ENCODE results near the gene TOR1AIP2. TPM values are rescaled to one million over a fixed set of nuclear protein-coding genes. Genes with fewer than 3 reads are reported as not detected.

TOR1AIP2 gene
- total RNA-seq (2021) (106 and 142 TPM in 2 replicates), Bru-seq, nascent RNA (percentile 95 among the genes with signal in this experiment), BruChase-seq, experiment 1, labeled RNA remaining after a 2-hour chase (percentile 98 among the genes with signal in this experiment), BruChase-seq, experiment 2, labeled RNA remaining after a 6-hour chase (percentile 97 among the genes with signal in this experiment)
- long read RNA-seq, full-length matches to known transcripts = 14 of 37 reads
- long read RNA-seq, partial matches to known transcripts = 1 of 37 reads
- long read RNA-seq, other reads (novel, unspliced or antisense) = 22 of 37 reads

- Histone ChIP-seq H4K20me1 (ENCODE audit: insufficient read depth) (peaks cover 40% of the 10 kb centered on the region), H3K27ac (peak within 1 kb of the TSS; percentile 76), H3K9me3 (ENCODE audit: insufficient read depth, low read depth) (no peaks in the 10 kb centered on the region), H2AFZ (peak within 1 kb of the TSS; percentile 61), H3K9me2 (ENCODE audit: insufficient read depth) (no peaks in the 10 kb centered on the region), H3F3A (ENCODE audit: insufficient read depth, low read depth) (peaks cover 27% of the 10 kb centered on the region), H3K27me3 (ENCODE audit: insufficient read depth, low read depth) (no peaks in the 10 kb centered on the region), H3K4me1 (replicated peaks; ENCODE audit: insufficient read depth) (peaks cover 30% of the 10 kb centered on the region), H3K4me2 (peak within 1 kb of the TSS; percentile 96), H3K4me3 (peak within 1 kb of the TSS; percentile 89), H3K36me3 (ENCODE audit: low read depth) (peaks cover 33% of the 10 kb centered on the region), H3K79me2 (ENCODE audit: low read depth) (peaks cover 59% of the 10 kb centered on the region)
- peak; percentile 72 to 77 for DNase-seq
- ChIA-PET POLR2A (ENCODE audit: unreplicated experiment) (no interaction called here), CTCF (interaction anchor here (0.6 to 0.7 kb wide), 2 partner anchors 10 to 290 kb away, joined by 3 read pairs; no protein-coding TSS in a partner anchor)
- TF ChIP-seq CTCF (conservative IDR thresholded peaks at IDR 0.05) (no peak), EZH2 (IDR thresholded peaks at IDR 0.05; ENCODE audit: low read depth) (no peak)
- intact Hi-C loops (cut with micrococcal nuclease; ENCODE audit: unreplicated experiment) = loop anchor here (1.0 kb wide), 1 partner anchor 77 kb away; the partner anchor contains the start of gene CEP350
- no TSS peak for BruUV-seq (replicated peaks)
Observed at GRCh38 chr1:179877586-179878265, at the start of gene TOR1AIP2. TSS of gene TOR1AIP2 (minus strand) at chr1:179877803. CDS start at chr1:179852665, 25,138 bp downstream.

- no peaks in the 10 kb centered on the region for H3K27me3 ChIP-seq (ENCODE audit: insufficient read depth, low read depth)
- no peaks in the 10 kb centered on the region for H3K79me2 ChIP-seq (ENCODE audit: low read depth)
- no peak for DNase-seq
- H4K20me1 ChIP-seq (ENCODE audit: insufficient read depth) = no peaks in the 10 kb centered on the region
- intact Hi-C loops (cut with micrococcal nuclease; ENCODE audit: unreplicated experiment) = no loop called here
- no peaks in the 10 kb centered on the region for H3K36me3 ChIP-seq (ENCODE audit: low read depth)
- no peak overlapping the region for H2AFZ ChIP-seq
- no peaks in the 10 kb centered on the region for H3K9me2 ChIP-seq (ENCODE audit: insufficient read depth)
- TF ChIP-seq EZH2 (IDR thresholded peaks at IDR 0.05; ENCODE audit: low read depth) (no peak), CTCF (conservative IDR thresholded peaks at IDR 0.05) (no peak)
- H3K4me2 ChIP-seq = no peak overlapping the region
- no peaks in the 10 kb centered on the region for H3K9me3 ChIP-seq (ENCODE audit: insufficient read depth, low read depth)
- no peak overlapping the region for H3K27ac ChIP-seq
- no TSS peak for BruUV-seq (replicated peaks)
- H3F3A ChIP-seq (ENCODE audit: insufficient read depth, low read depth) = peaks cover 14% of the 10 kb centered on the region
- ChIA-PET POLR2A (ENCODE audit: unreplicated experiment) (no interaction called here), CTCF (no interaction called here)
- no peak overlapping the region for H3K4me3 ChIP-seq
- peaks cover 17% of the 10 kb centered on the region for H3K4me1 ChIP-seq (replicated peaks; ENCODE audit: insufficient read depth)
Observed at GRCh38 chr1:179926850-179927205, 49.2 kb upstream of the TOR1AIP2 start.

- TF ChIP-seq CTCF (conservative IDR thresholded peaks at IDR 0.05) = no peak
- no peak for TF ChIP-seq EZH2 (IDR thresholded peaks at IDR 0.05; ENCODE audit: low read depth)
- Histone ChIP-seq H3F3A (ENCODE audit: insufficient read depth, low read depth) (peaks cover 14% of the 10 kb centered on the region), H3K4me3 (no peak overlapping the region), H4K20me1 (ENCODE audit: insufficient read depth) (no peaks in the 10 kb centered on the region), H3K9me2 (ENCODE audit: insufficient read depth) (no peaks in the 10 kb centered on the region), H3K27ac (no peak overlapping the region), H3K9me3 (ENCODE audit: insufficient read depth, low read depth) (no peaks in the 10 kb centered on the region), H3K27me3 (ENCODE audit: insufficient read depth, low read depth) (no peaks in the 10 kb centered on the region), H3K36me3 (ENCODE audit: low read depth) (no peaks in the 10 kb centered on the region), H3K79me2 (ENCODE audit: low read depth) (no peaks in the 10 kb centered on the region), H3K4me1 (replicated peaks; ENCODE audit: insufficient read depth) (peaks cover 17% of the 10 kb centered on the region), H3K4me2 (0 out of 2 replicates have a peak overlapping the region, but pooled peaks have one; percentile 21), H2AFZ (no peak overlapping the region)
- POLR2A ChIA-PET (ENCODE audit: unreplicated experiment) = interaction anchor here (0.6 kb wide), 1 partner anchor 14 kb away, joined by 3 read pairs; no protein-coding TSS in a partner anchor
- CTCF ChIA-PET = no interaction called here
- DNase-seq = peak in 1 of 2 experiments; percentile 75
- BruUV-seq (replicated peaks) = no TSS peak
- intact Hi-C loops (cut with micrococcal nuclease; ENCODE audit: unreplicated experiment) = no loop called here
Observed at GRCh38 chr1:179925922-179926849, 48.6 kb upstream of the TOR1AIP2 start.

All from PC-9 (cell line).